SU-DHL-6 (cell line): ENCODE measurements around the gene CPZ.
"Not testable (repeated sequence)": the region's sequence is repeated elsewhere in the genome, so short reads cannot be mapped to it uniquely, and the experiment has no call there.

ENCODE experiments used
- H2AFZ ChIP-seq: fragments of 200-600 bp; sonication (generic); 2 replicates; pipeline ENCODE4 v1.6.1; 2014; ENCODE audit warnings: low read depth, mild to moderate bottlenecking, moderate library complexity, mixed read lengths, antibody characterized with exemption, low read length; ENCODE audit not compliant: severe bottlenecking
- H3F3A ChIP-seq: fragments of 200-600 bp; shearing (Covaris generic); 2 replicates; pipeline ENCODE4 v1.6.0; 2016; ENCODE audit warnings: antibody characterized with exemption, mild to moderate bottlenecking; ENCODE audit not compliant: insufficient read depth
- H3K27ac ChIP-seq: fragments of 200-600 bp; sonication (generic); 2 replicates; pipeline ENCODE4 v1.5.1; 2016; ENCODE audit warnings: low read depth, mild to moderate bottlenecking, low read length, moderate library complexity, mixed read lengths
- H3K27me3 ChIP-seq: fragments of 200-600 bp; sonication (generic), shearing (Covaris generic); 2 replicates; pipeline ENCODE4 v1.6.0; 2014; ENCODE audit warnings: mild to moderate bottlenecking, low read length
- H3K36me3 ChIP-seq: fragments of 200-600 bp; sonication (generic); 2 replicates; pipeline ENCODE4 v1.6.1; 2014; ENCODE audit warnings: mild to moderate bottlenecking, low read length, mixed read lengths
- H3K4me2 ChIP-seq: fragments of 300-600, 200-600 bp; shearing (Covaris generic), sonication (generic); 2 replicates; pipeline ENCODE4 v1.6.0; 2014; ENCODE audit warnings: low read length, low read depth, mild to moderate bottlenecking; ENCODE audit not compliant: poor library complexity, severe bottlenecking
- H3K4me3 ChIP-seq: fragments of 200-600 bp; sonication (generic); 2 replicates; pipeline ENCODE4 v1.5.1; 2014; ENCODE audit warnings: antibody characterized with exemption, low read length, mild to moderate bottlenecking, mixed read lengths; ENCODE audit not compliant: insufficient read depth, poor library complexity, severe bottlenecking
- H3K79me2 ChIP-seq: fragments of 200-600 bp; sonication (generic); 2 replicates; pipeline ENCODE4 v1.6.1; 2014; ENCODE audit warnings: mild to moderate bottlenecking, low read length, moderate library complexity; ENCODE audit not compliant: insufficient read depth
- H3K9ac ChIP-seq: fragments of 200-600 bp; sonication (generic); 2 replicates; pipeline ENCODE4 v1.7.0; 2014; ENCODE audit warnings: mild to moderate bottlenecking, low read length
- H3K9me2 ChIP-seq: fragments of 200-600 bp; sonication (generic); replicated peaks from 2 replicates; pipeline ENCODE4 v1.6.1; 2014; ENCODE audit warnings: low read length; ENCODE audit not compliant: insufficient read depth
- H3K9me3 ChIP-seq: fragments of 200-600 bp; sonication (generic); 2 replicates; pipeline ENCODE4 v1.6.1; 2014; ENCODE audit warnings: low read length, mixed read lengths; ENCODE audit not compliant: insufficient read depth
- H4K20me1 ChIP-seq: fragments of 200-600 bp; sonication (generic); 2 replicates; pipeline ENCODE4 v1.6.1; 2014; ENCODE audit warnings: low read depth, mild to moderate bottlenecking, antibody characterized with exemption, low read length, moderate library complexity, mixed read lengths
- CTCF ChIP-seq: fragments of 200-600 bp; sonication (generic); IDR thresholded peaks from one replicate; pipeline ENCODE4 v1.5.1; 2017; ENCODE audit warnings: antibody characterized with exemption, mild to moderate bottlenecking, low read length, moderate library complexity; ENCODE audit not compliant: insufficient read depth, poor library complexity, severe bottlenecking
- EZH2phosphoT487 ChIP-seq: fragments of 200-600 bp; sonication (generic), shearing (Covaris generic); conservative IDR thresholded peaks from 2 replicates; pipeline ENCODE4 v1.6.1; 2018; ENCODE audit warnings: mild to moderate bottlenecking, antibody characterized with exemption, low read length, moderate library complexity, mixed read lengths

Gene CPZ

GRCh38 chr4:8652181-8653078, 59.9 kb downstream of the CPZ start:
- no peaks in the 10 kb centered on the region for H3F3A ChIP-seq

GRCh38 chr4:8653326-8654000, 60.9 kb downstream of the CPZ start:
- no peaks in the 10 kb centered on the region for H3K36me3 ChIP-seq
- H2AFZ ChIP-seq, result no peak overlapping the region
- no peak overlapping the region for H3K9ac ChIP-seq

More at GRCh38 chr4:8652181-8653078, 59.9 kb downstream of the CPZ start:
- Histone ChIP-seq H2AFZ (no peak overlapping the region), H3K79me2 (no peaks in the 10 kb centered on the region), H3K27me3 (no peaks in the 10 kb centered on the region), H3K27ac (no peak overlapping the region), H3K9me3 (no peaks in the 10 kb centered on the region), H3K4me3 (no peak overlapping the region), H3K9me2 (no peaks in the 10 kb centered on the region), H3K36me3 (no peaks in the 10 kb centered on the region), H4K20me1 (no peaks in the 10 kb centered on the region), H3K4me2 (no peak overlapping the region), H3K9ac (no peak overlapping the region)
- TF ChIP-seq CTCF (no peak), EZH2phosphoT487 (no peak)

GRCh38 chr4:8654139-8654538, 61.6 kb downstream of the CPZ start:
- H3K27ac ChIP-seq, H3F3A ChIP-seq, H3K9me3 ChIP-seq, H3K4me3 ChIP-seq, H3K4me2 ChIP-seq, H2AFZ ChIP-seq, H3K9me2 ChIP-seq, H3K9ac ChIP-seq, H3K36me3 ChIP-seq, H4K20me1 ChIP-seq, H3K79me2 ChIP-seq, H3K27me3 ChIP-seq: not testable (repeated sequence)

More at GRCh38 chr4:8653326-8654000, 60.9 kb downstream of the CPZ start:
- TF ChIP-seq CTCF, result no peak
- no peak for TF ChIP-seq EZH2phosphoT487
- Histone ChIP-seq H3K9me3 (no peaks in the 10 kb centered on the region), H3K4me3 (no peak overlapping the region), H3K27me3 (no peaks in the 10 kb centered on the region), H4K20me1 (no peaks in the 10 kb centered on the region), H3K4me2 (no peak overlapping the region), H3K9me2 (no peaks in the 10 kb centered on the region), H3F3A (no peaks in the 10 kb centered on the region), H3K27ac (no peak overlapping the region), H3K79me2 (no peaks in the 10 kb centered on the region)
